Ovary (tissue), 9 donors: ENCODE results near the gene NCOA3. TPM values are rescaled to one million over a fixed set of nuclear protein-coding genes. Genes with fewer than 3 reads are reported as not detected.

Experiments used
- DNase-seq, 5 donors: peaks; one replicate each; pipeline ENCODE4 v3.0.0-alpha.2; 2019 to 2020
- H3K27ac ChIP-seq, 2 donors: fragments of 200-600 bp; one replicate each; pipeline versions ENCODE4 v1.5.1 to v1.8.0; 2019 to 2022
- H3K27me3 ChIP-seq: fragments of 200-600 bp; one replicate; pipeline ENCODE4 v1.8.0; 2022
- H3K36me3 ChIP-seq: fragments of 200-600 bp; sonication (generic); one replicate; pipeline ENCODE4 v1.5.1; 2019
- H3K4me1 ChIP-seq: one replicate; pipeline ENCODE4 v1.8.1; 2013; ENCODE audit warnings: mild to moderate bottlenecking, moderate library complexity; ENCODE audit not compliant: insufficient read depth
- H3K4me3 ChIP-seq: fragments of 200-600 bp; sonication (generic); one replicate; pipeline ENCODE4 v1.5.1; 2017
- H3K9me3 ChIP-seq, 2 donors: fragments of 200-600 bp in 1 of 2; sonication (generic) in 1 of 2; one replicate each; pipeline versions ENCODE4 v1.5.1 to v1.8.1; 2013 to 2019; ENCODE audit warnings: mild to moderate bottlenecking in 1 of 2, moderate library complexity in 1 of 2
- CTCF ChIP-seq, 3 donors: fragments of 450-650 bp in 2 of 3; fragments of 200-600 bp in 1 of 3; IDR thresholded peaks; one replicate each; pipeline versions ENCODE4 v1.5.1 to v1.8.0; 2016 to 2022; ENCODE audit warnings: antibody characterized with exemption in 3 of 3, mild to moderate bottlenecking in 1 of 3
- EP300 ChIP-seq: sonication (generic); formaldehyde crosslinking; IDR thresholded peaks from one replicate; pipeline ENCODE4 v1.6.1; 2017; ENCODE audit warnings: antibody characterized with exemption
- POLR2A ChIP-seq: fragments of 450-650 bp; IDR thresholded peaks from one replicate; pipeline ENCODE4 v1.6.1; 2017; ENCODE audit warnings: antibody characterized with exemption, mild to moderate bottlenecking, moderate library complexity
- WGBS, 3 donors: extraction: QIAGEN DNeasy Blood & Tissue Kit in 1 of 3; methylation state at CpG; one replicate each; pipeline versions ENCODE4 v1.1.5 to v1.1.7; 2013 to 2017; 5-methylcytosine and 5-hydroxymethylcytosine counted together
- intact Hi-C, 4 donors: fragments of 100-400 bp; cut with DNase I; formaldehyde crosslinking; loops; one replicate each; pipeline versions ENCODE4 v1.11.0 to v1.15.1; 2022 to 2023
- polyA plus RNA-seq, 2 donors: library from polyadenylated mRNA; stranded (reverse); fragments of 200-250 nt in 1 of 2; fragments of 350-450 nt in 1 of 2; fragmentation: Illumina TruSeq in 1 of 2; extraction: RNeasy Lipid Tissue Mini Kit (QIAGEN cat#74804) in 1 of 2; gene quantifications; one replicate each; pipeline ENCODE4 v1.2.3, GENCODE V29; 2013 to 2014
- total RNA-seq, 7 donors: library from RNA; depleted of rRNA in 2 of 7; stranded (reverse); fragments of >200 nt in 2 of 7; fragmentation: NEBNext Ultra II Directional in 3 of 7; extraction: Animal tissue kit (Norgen Biotek cat#: 25700) in 3 of 7; gene quantifications; one replicate each; pipeline versions ENCODE4 v1.1.0 to v1.2.4, GENCODE V29; 2016 to 2023
- donor health status: DM: no; HTN: no; CAD: no; lungs with moderate emphysema.
- donor health status: DM: no; HTN: no; CAD: no.
- donor health status: Bipolar disorder and iron deficiency.
- donor health status: DM: yes; HTN: yes; CAD: no.
- donor health status: DM: no; HTN: no; CAD: no.
- donor health status: DM: yes; HTN: yes; CAD: no.

The NCOA3 gene
- total and polyA plus RNA-seq, 9 donors, result 8.2 to 32.4 (median 25.7) TPM

DNA sequence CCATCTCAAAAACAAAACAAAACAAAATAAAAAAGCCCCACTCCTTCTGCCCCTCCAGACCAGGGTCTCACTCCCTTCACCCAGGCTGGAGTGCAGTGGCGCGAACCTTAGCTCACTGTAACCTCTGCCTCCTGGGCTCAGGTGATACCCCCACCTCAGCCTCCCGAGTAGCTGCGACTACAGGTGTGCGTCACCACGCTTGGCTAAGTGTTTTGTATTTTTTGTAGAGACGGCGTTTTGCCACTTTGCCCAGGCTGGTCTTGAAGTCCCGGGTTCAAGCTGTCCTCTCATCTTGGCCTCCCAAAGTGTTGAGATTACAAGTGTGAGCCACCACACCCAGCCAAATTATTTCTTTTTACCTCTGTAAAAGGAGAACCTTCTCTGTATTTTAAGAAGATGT, 110.1 kb downstream of the NCOA3 start:
- no peak for TF ChIP-seq CTCF (IDR thresholded peaks at IDR 0.05)
- TF ChIP-seq EP300, result no peak
- TF ChIP-seq POLR2A, result no peak
- no peaks in the 10 kb centered on the region for H3K9me3 ChIP-seq
- H3K36me3 ChIP-seq, result no peaks in the 10 kb centered on the region
- H3K4me3 ChIP-seq, result no peak overlapping the region
- no peaks in the 10 kb centered on the region for H3K27me3 ChIP-seq
- intact Hi-C loops, result loop anchor here in 1 of 4 donors (10.0 kb wide), 1 partner anchor 227 kb away; no protein-coding TSS in a partner anchor
- no peak overlapping the region for H3K27ac ChIP-seq
- WGBS, 3 donors, result 96 to 98% (median 97%) methylated on average over 9 of the region's 9 CpGs
- H3K4me1 ChIP-seq, result no peaks in the 10 kb centered on the region
- DNase-seq, result no peak

- Histone ChIP-seq H3K4me1 (no peaks in the 10 kb centered on the region), H3K36me3 (no peaks in the 10 kb centered on the region), H3K4me3 (no peak overlapping the region), H3K27me3 (no peaks in the 10 kb centered on the region), H3K9me3 (no peaks in the 10 kb centered on the region), H3K27ac (no peak overlapping the region)
- intact Hi-C loops, result loop anchor here in 1 of 4 donors (10.0 kb wide), 1 partner anchor 228 kb away; no protein-coding TSS in a partner anchor
- no peak for DNase-seq
- 97 to 98% (median 98%) methylated on average over 2 of the region's 2 CpGs for WGBS, 3 donors
- TF ChIP-seq EP300, result no peak
- no peak for TF ChIP-seq POLR2A
- no peak for TF ChIP-seq CTCF (IDR thresholded peaks at IDR 0.05)
Observed at GRCh38 chr20:47612670-47613069, 111.0 kb downstream of the NCOA3 start.

DNA sequence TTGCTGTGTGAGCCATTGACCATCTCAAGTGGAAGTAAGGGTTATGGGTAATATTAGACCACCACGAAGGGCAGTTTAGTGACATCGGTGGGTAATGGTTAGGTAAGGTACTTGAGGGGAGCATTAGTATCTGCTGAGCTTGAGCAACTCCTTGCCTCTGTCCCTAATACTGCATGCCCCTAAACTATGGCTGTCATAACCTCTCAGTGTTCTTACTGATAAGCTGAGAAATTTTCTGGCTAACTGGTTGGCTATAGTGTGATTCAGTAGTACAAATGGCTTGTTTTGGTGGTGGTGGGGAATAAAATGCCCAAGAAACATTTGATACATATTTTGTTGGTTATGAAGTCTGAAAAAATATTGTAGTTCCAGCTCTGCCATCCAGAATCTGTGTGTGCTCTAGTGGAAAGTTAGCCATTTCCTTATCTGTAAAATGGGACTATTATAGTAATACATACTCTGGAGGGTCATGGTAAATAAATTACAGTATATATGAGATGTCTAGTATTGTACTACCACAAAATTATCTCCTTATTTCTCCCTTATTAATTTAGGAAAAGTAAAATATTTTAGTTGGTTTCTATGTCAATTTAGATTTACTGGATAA, 113.1 kb downstream of the NCOA3 start:
- intact Hi-C loops, result loop anchor here in 1 of 4 donors (10.0 kb wide), 1 partner anchor 230 kb away; no protein-coding TSS in a partner anchor
- 98 to 99% (median 98%) methylated on average over 2 of the region's 2 CpGs for WGBS, 3 donors

DNA sequence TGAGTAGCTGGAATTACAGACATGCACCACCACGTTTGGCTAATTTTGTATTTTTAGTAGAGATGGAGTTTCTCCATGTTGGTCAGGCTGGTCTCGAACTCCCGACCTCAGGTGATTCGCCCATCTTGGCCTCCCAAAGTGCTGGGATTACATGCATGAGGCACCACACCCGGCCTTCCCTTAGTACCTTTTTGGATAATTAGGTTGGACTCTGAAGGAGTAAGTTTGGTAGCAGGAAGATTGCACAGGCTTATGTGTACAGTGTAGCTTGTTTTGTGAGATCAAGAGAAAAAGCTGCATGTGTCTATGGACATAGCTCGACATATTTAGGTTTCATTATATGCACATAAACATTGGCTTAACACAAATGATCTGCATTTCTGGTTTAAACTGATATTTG, 116.8 kb downstream of the NCOA3 start:
- no peak overlapping the region for H3K27ac ChIP-seq
- H3K4me1 ChIP-seq, result no peaks in the 10 kb centered on the region
- no peak overlapping the region for H3K4me3 ChIP-seq
- TF ChIP-seq CTCF (IDR thresholded peaks at IDR 0.05) (no peak), POLR2A (no peak), EP300 (no peak)
- no peaks in the 10 kb centered on the region for H3K9me3 ChIP-seq
- H3K27me3 ChIP-seq, result no peaks in the 10 kb centered on the region
- intact Hi-C loops, result loop anchor here in 1 of 4 donors (10.0 kb wide), 1 partner anchor 234 kb away; no protein-coding TSS in a partner anchor
- WGBS, 3 donors, result 91 to 96% (median 92%) methylated on average over 6 of the region's 6 CpGs
- DNase-seq, result no peak
- no peaks in the 10 kb centered on the region for H3K36me3 ChIP-seq

More for the DNA sequence above, 113.1 kb downstream of the NCOA3 start:
- Histone ChIP-seq H3K9me3 (no peaks in the 10 kb centered on the region), H3K27ac (no peak overlapping the region), H3K4me3 (no peak overlapping the region), H3K27me3 (no peaks in the 10 kb centered on the region), H3K36me3 (no peaks in the 10 kb centered on the region), H3K4me1 (no peaks in the 10 kb centered on the region)
- no peak for TF ChIP-seq EP300
- no peak for TF ChIP-seq POLR2A
- no peak for TF ChIP-seq CTCF (IDR thresholded peaks at IDR 0.05)
- DNase-seq, result no peak
